HepG2 (cell line): ENCODE measurements around the gene SFI1. TPM values are rescaled to one million over a fixed set of nuclear protein-coding genes. Genes with fewer than 3 reads are reported as not detected.

Experiments used
- ATF4 ChIP-seq, 2 experiments: fragments of 450-650 bp in 1 of 2; sonication (generic) in 1 of 2; formaldehyde crosslinking; IDR thresholded peaks; 2 replicates each; pipeline versions ENCODE4 v1.5.0 to v1.8.0; 2020 to 2022; ENCODE audit warnings: mild to moderate bottlenecking in 1 of 2, missing genetic modification reagents in 1 of 2
- ATRX ChIP-seq: sonication (generic); formaldehyde crosslinking; IDR thresholded peaks from 2 replicates; pipeline ENCODE4 v1.4.0; 2020; ENCODE audit warnings: missing genetic modification reagents, borderline replicate concordance
- CCAR2 ChIP-seq: fragments of 200-400 bp; formaldehyde crosslinking; optimal IDR thresholded peaks from 2 replicates; pipeline ENCODE3; 2018; ENCODE audit warnings: low read depth, mild to moderate bottlenecking, low read length, moderate library complexity
- CCDC6 ChIP-seq: sonication (generic); formaldehyde crosslinking; IDR thresholded peaks from 2 replicates; pipeline ENCODE4 v1.8.1; 2022; ENCODE audit warnings: mild to moderate bottlenecking, missing genetic modification reagents, moderate library complexity
- CHD4 ChIP-seq: fragments of 200-600 bp; sonication (generic); IDR thresholded peaks from 2 replicates; pipeline ENCODE4 v1.7.0; 2017; ENCODE audit warnings: mild to moderate bottlenecking, low read length, borderline replicate concordance
- DMTF1 ChIP-seq: sonication (generic); formaldehyde crosslinking; IDR thresholded peaks from 2 replicates; pipeline ENCODE4 v1.4.0; 2020; ENCODE audit warnings: mild to moderate bottlenecking, missing genetic modification reagents
- FOSL1 ChIP-seq: sonication (generic); formaldehyde crosslinking; IDR thresholded peaks from 2 replicates; pipeline ENCODE4 v1.9.0; 2021; ENCODE audit warnings: missing genetic modification reagents, borderline replicate concordance
- HDAC1 ChIP-seq: sonication (generic); formaldehyde crosslinking; IDR thresholded peaks from 2 replicates; pipeline ENCODE4 v1.5.1; 2020; ENCODE audit warnings: mild to moderate bottlenecking, missing genetic modification reagents
- KLF11 ChIP-seq: IDR thresholded peaks from 2 replicates; pipeline ENCODE4 v1.6.1; 2016; ENCODE audit warnings: missing compliant biosample characterization
- NFRKB ChIP-seq: fragments of 450-650 bp; IDR thresholded peaks from 2 replicates; pipeline ENCODE4 v1.6.1; 2017
- NKX3-1 ChIP-seq: sonication (generic); formaldehyde crosslinking; IDR thresholded peaks from 2 replicates; pipeline ENCODE4 v1.5.0; 2020; ENCODE audit warnings: missing genetic modification reagents
- NR2C2 ChIP-seq: sonication (generic); formaldehyde crosslinking; IDR thresholded peaks from 2 replicates; pipeline ENCODE4 v1.4.0; 2020; ENCODE audit warnings: missing genetic modification reagents, mild to moderate bottlenecking, moderate library complexity, borderline replicate concordance
- RNF2 ChIP-seq: fragments of 450-650 bp; conservative IDR thresholded peaks from 2 replicates; pipeline ENCODE4 v1.6.1; 2016; ENCODE audit warnings: low read depth
- SOX6 ChIP-seq, 2 experiments: fragments of 450-650 bp in 1 of 2; sonication (generic) in 1 of 2; formaldehyde crosslinking in 1 of 2; IDR thresholded peaks; 2 replicates each; pipeline versions ENCODE4 v1.4.0 to v1.6.1; 2017 to 2020; ENCODE audit warnings: antibody characterized with exemption in 1 of 2, mild to moderate bottlenecking in 1 of 2, missing genetic modification reagents in 1 of 2
- TCF7 ChIP-seq: sonication (generic); IDR thresholded peaks from 2 replicates; pipeline ENCODE4 v1.6.1; 2016; ENCODE audit warnings: antibody characterized with exemption, low read depth
- ZNF12 ChIP-seq: sonication (generic); formaldehyde crosslinking; IDR thresholded peaks from 2 replicates; pipeline ENCODE4 v1.5.0; 2020; ENCODE audit warnings: missing genetic modification reagents
- ZNF292 ChIP-seq: sonication (generic); formaldehyde crosslinking; IDR thresholded peaks from 2 replicates; pipeline ENCODE4 v1.8.1; 2022; ENCODE audit warnings: mild to moderate bottlenecking, low read depth, missing genetic modification reagents, borderline replicate concordance
- ZNF333 ChIP-seq: sonication (generic); formaldehyde crosslinking; IDR thresholded peaks from 2 replicates; pipeline ENCODE4 v1.4.0; 2020; ENCODE audit warnings: mild to moderate bottlenecking, missing genetic modification reagents, borderline replicate concordance
- ZNF350 ChIP-seq: sonication (generic); formaldehyde crosslinking; IDR thresholded peaks from 2 replicates; pipeline ENCODE4 v1.4.0; 2020; ENCODE audit warnings: mild to moderate bottlenecking, low read depth, missing genetic modification reagents, borderline replicate concordance
- ZNF552 ChIP-seq: sonication (generic); formaldehyde crosslinking; IDR thresholded peaks from 2 replicates; pipeline ENCODE4 v1.9.0; 2022; ENCODE audit warnings: missing genetic modification reagents, mild to moderate bottlenecking, borderline replicate concordance
- ZNF557 ChIP-seq: sonication (generic); formaldehyde crosslinking; IDR thresholded peaks from 2 replicates; pipeline ENCODE4 v1.4.0; 2020; ENCODE audit warnings: missing genetic modification reagents
- ZNF570 ChIP-seq: sonication (generic); formaldehyde crosslinking; IDR thresholded peaks from 2 replicates; pipeline ENCODE4 v1.4.0; 2020; ENCODE audit warnings: mild to moderate bottlenecking, missing genetic modification reagents, borderline replicate concordance
- ZSCAN22 ChIP-seq: sonication (generic); formaldehyde crosslinking; IDR thresholded peaks from 2 replicates; pipeline ENCODE4 v1.4.0; 2020; ENCODE audit warnings: mild to moderate bottlenecking, missing genetic modification reagents
- polyA plus RNA-seq, 8 experiments: library from polyadenylated mRNA; depleted of rRNA in 3 of 8; stranded (reverse) in 7 of 8; unstranded in 1 of 8; fragments of >200 nt; fragmentation: Illumina TruSeq in 4 of 8; extraction: Trizol in 4 of 8; gene quantifications; 2 replicates each; pipeline versions ENCODE4 v1.2.1 to v1.2.3, GENCODE V29; 2011 to 2016; ENCODE audit warnings: low read depth in 4 of 8, missing spikeins in 1 of 8, mixed read lengths in 1 of 8; ENCODE audit not compliant: insufficient read depth in 1 of 8
- total RNA-seq, 5 experiments: library from RNA; depleted of rRNA; stranded (reverse); fragments of >200 nt; fragmentation: Illumina TruSeq; extraction: Trizol; gene quantifications; 2 replicates each; pipeline ENCODE4 v1.2.3, GENCODE V29; 2016; ENCODE audit warnings: low read depth in 1 of 5
- TF ChIP-seq, protein P1 (sequence below): sonication (generic); formaldehyde crosslinking; conservative IDR thresholded peaks from 2 replicates; pipeline ENCODE4 v1.8.1; 2023; ENCODE audit warnings: missing genetic modification reagents
- TF ChIP-seq, protein P2 (sequence below): sonication (generic); formaldehyde crosslinking; IDR thresholded peaks from 2 replicates; pipeline ENCODE4 v1.4.0; 2020; ENCODE audit warnings: missing genetic modification reagents, borderline replicate concordance

The SFI1 gene
- total and polyA plus RNA-seq, 2 of the 13 experiments (the other 11 are each of a cell fraction or from before 2014, with no cell fraction given), result 20.5 to 40.1 TPM

DNA sequence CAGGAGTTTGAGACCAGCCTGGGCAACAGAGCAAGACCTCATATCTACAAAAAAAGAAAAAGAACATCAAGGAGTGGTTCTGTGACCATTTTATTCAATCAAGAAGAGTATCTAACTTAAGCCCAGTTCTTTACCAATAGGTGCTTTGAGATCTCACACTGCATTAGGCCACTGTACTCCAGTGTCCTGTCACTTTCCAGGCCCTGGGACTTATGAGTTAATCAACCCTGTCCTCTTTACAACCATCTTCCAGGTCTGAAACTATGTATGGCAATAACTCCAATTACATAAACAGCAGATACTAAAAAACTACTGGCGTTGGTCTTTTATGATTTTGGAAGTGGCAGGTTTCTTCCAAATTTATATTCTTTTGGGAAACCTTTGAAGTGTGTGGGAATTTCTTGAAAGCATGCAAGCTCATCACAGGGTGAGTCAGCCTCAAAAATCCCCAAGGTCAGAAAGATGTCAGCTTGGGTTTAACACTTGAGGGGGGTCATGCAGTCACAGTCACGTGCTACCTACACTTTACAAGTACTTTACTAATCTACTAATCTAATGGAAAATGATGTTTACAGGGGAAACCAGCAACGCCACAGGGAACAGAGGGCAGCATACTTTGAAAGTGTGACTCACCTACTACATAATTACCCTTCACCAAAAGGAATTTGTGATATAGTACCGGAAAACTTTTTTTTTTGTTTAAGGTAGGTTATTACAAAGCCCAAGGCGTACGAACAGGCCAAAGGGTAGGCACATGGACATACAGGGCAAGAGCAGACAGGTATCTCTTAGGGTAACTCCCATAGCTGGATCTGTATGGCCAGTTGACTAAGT, 150.1 kb downstream of the SFI1 start (continued):
- no peak for TF ChIP-seq CCAR2
- peak; percentile 48 for TF ChIP-seq TCF7
- TF ChIP-seq SOX6 (IDR thresholded peaks at IDR 0.05), result no peak
- peak; percentile 16; the same call in 1 of the 2 replicates for TF ChIP-seq SOX6 (CRISPR knock-in tag; IDR thresholded peaks at IDR 0.05)
- TF ChIP-seq HDAC1 (CRISPR knock-in tag), result no peak
- TF ChIP-seq ATRX (CRISPR knock-in tag), result no peak
- no peak for TF ChIP-seq ZNF570 (CRISPR knock-in tag)
- TF ChIP-seq ZNF12 (CRISPR knock-in tag), result no peak
- no peak for TF ChIP-seq ZNF350 (CRISPR knock-in tag)
- TF ChIP-seq FOSL1, result 0 out of 2 replicates have a peak, but pooled peaks have one; percentile 42
- TF ChIP-seq CHD4, result no peak
- TF ChIP-seq, protein P1, sequence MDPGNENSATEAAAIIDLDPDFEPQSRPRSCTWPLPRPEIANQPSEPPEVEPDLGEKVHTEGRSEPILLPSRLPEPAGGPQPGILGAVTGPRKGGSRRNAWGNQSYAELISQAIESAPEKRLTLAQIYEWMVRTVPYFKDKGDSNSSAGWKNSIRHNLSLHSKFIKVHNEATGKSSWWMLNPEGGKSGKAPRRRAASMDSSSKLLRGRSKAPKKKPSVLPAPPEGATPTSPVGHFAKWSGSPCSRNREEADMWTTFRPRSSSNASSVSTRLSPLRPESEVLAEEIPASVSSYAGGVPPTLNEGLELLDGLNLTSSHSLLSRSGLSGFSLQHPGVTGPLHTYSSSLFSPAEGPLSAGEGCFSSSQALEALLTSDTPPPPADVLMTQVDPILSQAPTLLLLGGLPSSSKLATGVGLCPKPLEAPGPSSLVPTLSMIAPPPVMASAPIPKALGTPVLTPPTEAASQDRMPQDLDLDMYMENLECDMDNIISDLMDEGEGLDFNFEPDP (CRISPR knock-in tag), result no peak
- no peak for TF ChIP-seq ATF4 (CRISPR knock-in tag; IDR thresholded peaks at IDR 0.05)
- TF ChIP-seq DMTF1 (CRISPR knock-in tag), result no peak
- TF ChIP-seq ZNF557 (CRISPR knock-in tag), result no peak
- TF ChIP-seq ZNF292 (CRISPR knock-in tag), result no peak
- no peak for TF ChIP-seq ZSCAN22 (CRISPR knock-in tag)
- TF ChIP-seq ZNF333 (CRISPR knock-in tag), result no peak
- no peak for TF ChIP-seq CCDC6
- TF ChIP-seq NKX3-1 (CRISPR knock-in tag), result no peak
- TF ChIP-seq KLF11, result no peak
- TF ChIP-seq, protein P2, sequence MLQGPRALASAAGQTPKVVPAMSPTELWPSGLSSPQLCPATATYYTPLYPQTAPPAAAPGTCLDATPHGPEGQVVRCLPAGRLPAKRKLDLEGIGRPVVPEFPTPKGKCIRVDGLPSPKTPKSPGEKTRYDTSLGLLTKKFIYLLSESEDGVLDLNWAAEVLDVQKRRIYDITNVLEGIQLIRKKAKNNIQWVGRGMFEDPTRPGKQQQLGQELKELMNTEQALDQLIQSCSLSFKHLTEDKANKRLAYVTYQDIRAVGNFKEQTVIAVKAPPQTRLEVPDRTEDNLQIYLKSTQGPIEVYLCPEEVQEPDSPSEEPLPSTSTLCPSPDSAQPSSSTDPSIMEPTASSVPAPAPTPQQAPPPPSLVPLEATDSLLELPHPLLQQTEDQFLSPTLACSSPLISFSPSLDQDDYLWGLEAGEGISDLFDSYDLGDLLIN (CRISPR knock-in tag), result no peak
- no peak for TF ChIP-seq NR2C2 (CRISPR knock-in tag)
- TF ChIP-seq ZNF552, result no peak
- no peak for TF ChIP-seq NFRKB
- TF ChIP-seq RNF2, result no peak
